ENCODE results near the gene NAAA. TPM values are rescaled to one million over a fixed set of nuclear protein-coding genes. Genes with fewer than 3 reads are reported as not detected.
A peak's percentile ranks its signal among the peaks of the same experiment; 100 is the strongest.
"Not testable (repeated sequence)": the region's sequence is repeated elsewhere in the genome, so short reads cannot be mapped to it uniquely, and the experiment has no call there.

Gene NAAA
- total RNA-seq, 2 experiments from 2014 or later = 31.7 to 32.2 TPM

DNA sequence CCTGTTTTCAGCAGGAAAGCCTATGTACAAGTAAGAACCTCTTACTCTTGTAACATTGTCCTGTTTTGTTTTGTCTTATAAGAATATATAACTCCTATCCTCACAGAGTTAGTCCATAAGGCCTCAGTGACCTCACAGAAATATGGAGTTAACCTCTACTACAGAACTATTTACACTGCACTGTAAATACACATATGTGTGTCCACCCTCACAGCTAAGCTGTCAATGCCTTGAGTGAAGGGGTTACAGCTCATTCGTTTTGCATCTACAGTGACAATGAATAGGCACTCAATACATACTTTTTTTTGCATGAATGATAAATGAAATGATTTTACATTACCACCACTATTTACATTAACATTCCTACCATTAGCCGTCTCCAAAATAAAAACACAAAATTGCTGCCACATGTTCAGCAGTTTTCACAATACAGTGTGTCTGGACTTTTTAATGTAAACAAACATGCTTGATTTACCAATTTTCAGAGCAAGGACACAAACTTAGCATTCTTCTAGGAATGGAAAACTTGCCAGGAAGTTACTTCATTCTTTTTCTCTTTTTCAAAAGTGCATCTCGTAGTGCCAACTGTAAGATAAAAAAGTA lies 9.5 kb upstream of the NAAA start:
- H3K27me3 Mint-ChIP-seq = no peaks in the 10 kb centered on the region
- peaks cover 32% of the 10 kb centered on the region for H3K36me3 Mint-ChIP-seq
- H3K27ac Mint-ChIP-seq = no peak overlapping the region
- H3K4me1 Mint-ChIP-seq (ENCODE audit: low read depth) = no peaks in the 10 kb centered on the region
- intact Hi-C loops (cut with micrococcal nuclease) = no loop called here
- POLR2A ChIA-PET = interaction anchor here (1.0 kb wide), 1 partner anchor 9 kb away, joined by 4 read pairs; the partner anchor contains the start of gene NAAA
- DNase-seq = no peak
- H3K4me3 Mint-ChIP-seq = no peak overlapping the region
- CTCF ChIA-PET = no interaction called here
- H3K9me3 Mint-ChIP-seq = no peaks in the 10 kb centered on the region

DNA sequence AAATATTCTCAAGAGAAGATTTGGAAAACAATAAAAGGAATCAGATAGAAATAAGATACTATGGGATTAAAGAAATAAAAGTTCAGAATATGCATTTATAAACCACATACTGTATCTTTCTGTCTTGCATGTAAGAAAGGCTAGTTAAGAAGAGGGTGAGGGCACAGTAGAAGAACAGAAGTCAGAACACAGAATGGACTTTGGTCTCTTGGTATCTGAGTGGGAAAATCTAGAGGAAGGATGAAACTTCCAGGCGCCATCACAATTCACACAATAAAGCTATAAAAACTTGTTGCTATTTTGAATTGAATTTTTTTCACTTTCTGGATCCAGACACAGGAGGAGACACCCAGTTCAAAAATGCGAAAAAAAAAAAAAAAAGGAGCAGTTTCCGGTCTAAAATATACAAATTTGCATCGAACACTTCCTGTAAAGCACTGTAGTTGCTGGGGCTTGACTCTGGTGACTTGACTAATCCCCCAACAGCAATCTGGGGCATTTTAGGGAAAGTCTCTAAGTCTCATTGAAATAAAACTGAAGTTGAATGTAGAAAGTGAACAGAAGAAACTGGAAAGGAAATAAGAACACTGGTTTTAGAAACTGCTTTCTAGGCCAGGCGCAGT lies 8.1 kb upstream of the NAAA start:
- no peak for DNase-seq
- no peaks in the 10 kb centered on the region for H3K27me3 Mint-ChIP-seq
- ChIA-PET POLR2A (no interaction called here), CTCF (no interaction called here)
- no peak overlapping the region for H3K27ac Mint-ChIP-seq
- peaks cover 27% of the 10 kb centered on the region for H3K36me3 Mint-ChIP-seq
- H3K9me3 Mint-ChIP-seq = no peaks in the 10 kb centered on the region
- no peaks in the 10 kb centered on the region for H3K4me1 Mint-ChIP-seq (ENCODE audit: low read depth)
- no peak overlapping the region for H3K4me3 Mint-ChIP-seq
- intact Hi-C loops (cut with micrococcal nuclease) = no loop called here

DNA sequence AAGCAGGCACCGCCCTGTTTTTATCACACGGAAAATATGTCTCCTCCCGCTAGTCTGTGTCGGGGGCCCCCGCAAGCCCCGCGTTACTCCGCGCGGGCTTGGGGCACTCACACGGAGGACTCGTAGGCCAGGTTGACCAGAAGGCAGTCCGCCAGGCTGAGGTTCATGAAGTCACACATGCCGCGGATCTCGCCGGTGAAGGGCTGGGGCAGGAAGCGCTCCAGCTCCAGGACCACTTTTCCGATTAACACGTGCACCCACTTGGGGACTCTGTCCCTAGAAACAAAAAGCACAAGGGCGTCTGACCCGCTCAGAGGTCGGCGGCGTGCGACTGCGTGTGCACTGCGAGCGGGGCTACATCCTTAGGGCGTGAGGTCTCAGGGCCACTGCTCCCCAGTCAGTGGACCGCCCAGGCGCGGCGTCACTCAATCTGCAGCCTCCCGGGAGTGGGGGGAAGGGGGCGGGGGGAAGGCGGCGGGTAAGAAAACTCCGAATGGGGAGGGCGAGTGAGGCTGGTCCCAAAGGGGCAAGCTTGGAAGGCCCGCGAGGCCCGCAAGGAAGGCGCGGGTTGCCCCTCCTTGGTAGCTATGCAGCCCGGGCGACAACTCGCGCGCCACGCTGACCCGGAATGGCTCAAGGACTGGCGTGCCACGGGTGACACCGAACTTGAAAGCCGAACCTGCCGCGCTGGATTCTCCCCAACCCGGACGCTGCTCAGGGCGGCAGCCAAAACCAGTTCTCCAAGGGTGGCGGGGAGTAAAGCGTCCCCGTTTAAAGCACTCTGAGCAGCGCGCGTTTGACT lies 722 bp downstream of the NAAA start:
- ChIA-PET CTCF (interaction anchor here (0.6 to 2.9 kb wide), 8 partner anchors 17 to 427 kb away, joined by 3 to 33 read pairs (median 4); partner anchors contain the start of genes NUP54 and SDAD1), POLR2A (interaction anchor here (0.6 to 2.2 kb wide), 15 partner anchors 9 to 216 kb away, joined by 3 to 6 read pairs (median 3); partner anchors contain the start of genes NUP54, SDAD1 and USO1)
- peaks cover 20% of the 10 kb centered on the region for H3K4me1 Mint-ChIP-seq (ENCODE audit: low read depth)
- no peaks in the 10 kb centered on the region for H3K27me3 Mint-ChIP-seq
- no peaks in the 10 kb centered on the region for H3K9me3 Mint-ChIP-seq
- H3K36me3 Mint-ChIP-seq = peaks cover 10% of the 10 kb centered on the region
- intact Hi-C loops (cut with micrococcal nuclease) = loop anchor here (1.0 to 5.0 kb wide), 6 partner anchors 24 to 425 kb away; partner anchors contain the start of genes NUP54, RCHY1, SDAD1 and THAP6
- H3K4me3 Mint-ChIP-seq = peak overlapping the region; percentile 96
- DNase-seq = peak; percentile 87
- H3K27ac Mint-ChIP-seq = peak overlapping the region; percentile 93

DNA sequence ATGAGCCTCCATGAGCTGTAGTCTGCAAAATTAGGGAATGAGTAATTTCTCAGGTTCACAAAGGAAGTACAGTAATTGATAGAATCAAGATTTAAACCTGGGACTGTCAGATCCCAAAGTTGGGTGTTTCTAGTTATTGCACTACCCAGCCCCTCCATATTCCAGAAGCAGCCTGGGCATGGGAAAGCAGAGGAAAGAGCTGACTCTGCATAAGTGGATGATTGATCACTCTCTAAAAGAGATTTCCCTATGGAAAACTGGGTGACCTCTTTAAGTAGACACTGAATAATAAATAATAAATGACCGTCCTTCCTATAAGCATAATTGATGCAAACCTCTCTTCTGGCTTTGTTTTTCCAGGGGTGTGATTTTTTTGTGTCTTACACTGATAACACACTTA lies 5.2 kb downstream of the NAAA start:
- CTCF ChIA-PET = interaction anchor here (0.9 to 1.3 kb wide), 2 partner anchors 11 to 40 kb away, joined by 3 to 4 read pairs; no protein-coding TSS in a partner anchor
- Mint-ChIP-seq H3K36me3 (peaks cover 23% of the 10 kb centered on the region), H3K27me3 (no peaks in the 10 kb centered on the region), H3K27ac (no peak overlapping the region), H3K4me1 (ENCODE audit: low read depth) (peaks cover 20% of the 10 kb centered on the region), H3K4me3 (no peak overlapping the region), H3K9me3 (no peaks in the 10 kb centered on the region)
- DNase-seq = no peak
- intact Hi-C loops (cut with micrococcal nuclease) = loop anchor here (5.0 kb wide), 1 partner anchor 132 kb away; no protein-coding TSS in a partner anchor
- POLR2A ChIA-PET = no interaction called here

DNA sequence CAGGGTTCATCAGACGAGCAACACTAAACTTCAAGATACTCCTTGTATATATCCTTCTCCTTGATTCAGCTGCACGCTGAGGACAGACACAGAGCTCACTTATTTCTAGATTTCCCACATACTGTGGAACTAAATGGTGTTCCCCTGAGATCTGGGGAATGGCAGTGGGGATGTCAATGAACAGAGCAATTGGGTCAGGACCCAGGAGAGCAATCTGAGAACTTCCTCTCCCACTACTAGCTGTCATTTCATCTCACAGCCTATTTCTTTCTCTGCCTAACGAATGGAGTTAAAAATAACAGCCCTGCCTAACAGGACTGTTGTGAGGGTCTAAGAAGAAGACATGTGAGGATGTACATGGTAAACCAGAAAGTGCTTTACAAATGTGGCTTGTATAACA lies 10.7 kb downstream of the NAAA start:
- no peaks in the 10 kb centered on the region for H3K9me3 Mint-ChIP-seq
- H3K4me3 Mint-ChIP-seq = no peak overlapping the region
- intact Hi-C loops (cut with micrococcal nuclease) = no loop called here
- peaks cover 30% of the 10 kb centered on the region for H3K36me3 Mint-ChIP-seq
- ChIA-PET POLR2A (interaction anchor here (1.2 kb wide), 1 partner anchor 11 kb away, joined by 5 read pairs; the partner anchor contains the start of gene NAAA), CTCF (no interaction called here)
- H3K27ac Mint-ChIP-seq = no peak overlapping the region
- DNase-seq = no peak
- H3K27me3 Mint-ChIP-seq = no peaks in the 10 kb centered on the region
- H3K4me1 Mint-ChIP-seq (ENCODE audit: low read depth) = peaks cover 2% of the 10 kb centered on the region

DNA sequence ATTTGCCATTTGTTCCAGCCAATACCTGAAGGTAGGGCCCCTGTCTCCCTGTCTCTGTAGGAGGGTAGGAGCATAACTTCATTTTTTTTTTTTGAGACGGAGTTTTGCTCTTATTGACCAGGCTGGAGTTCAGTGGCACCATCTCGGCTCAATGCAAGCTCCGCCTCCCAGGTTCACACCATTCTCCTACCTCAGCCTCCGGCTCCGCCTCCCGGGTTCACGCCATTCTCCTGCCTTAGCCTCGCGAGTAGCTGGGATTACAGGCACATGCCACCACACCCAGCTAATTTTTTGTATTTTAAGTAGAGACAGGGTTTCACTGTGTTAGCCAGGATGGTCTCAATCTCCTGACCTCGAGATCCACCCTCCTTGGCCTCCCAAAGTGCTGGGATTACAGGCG lies 15.9 kb downstream of the NAAA start:
- H3K4me3 Mint-ChIP-seq; intact Hi-C loops (cut with micrococcal nuclease); DNase-seq; H3K4me1 Mint-ChIP-seq (ENCODE audit: low read depth); POLR2A ChIA-PET; H3K27ac Mint-ChIP-seq; H3K9me3 Mint-ChIP-seq; H3K27me3 Mint-ChIP-seq: not testable (repeated sequence)
- CTCF ChIA-PET = interaction anchor here (0.7 to 1.3 kb wide), 3 partner anchors 9 to 29 kb away, joined by 3 read pairs; no protein-coding TSS in a partner anchor
- peaks cover 40% of the 10 kb centered on the region for H3K36me3 Mint-ChIP-seq

DNA sequence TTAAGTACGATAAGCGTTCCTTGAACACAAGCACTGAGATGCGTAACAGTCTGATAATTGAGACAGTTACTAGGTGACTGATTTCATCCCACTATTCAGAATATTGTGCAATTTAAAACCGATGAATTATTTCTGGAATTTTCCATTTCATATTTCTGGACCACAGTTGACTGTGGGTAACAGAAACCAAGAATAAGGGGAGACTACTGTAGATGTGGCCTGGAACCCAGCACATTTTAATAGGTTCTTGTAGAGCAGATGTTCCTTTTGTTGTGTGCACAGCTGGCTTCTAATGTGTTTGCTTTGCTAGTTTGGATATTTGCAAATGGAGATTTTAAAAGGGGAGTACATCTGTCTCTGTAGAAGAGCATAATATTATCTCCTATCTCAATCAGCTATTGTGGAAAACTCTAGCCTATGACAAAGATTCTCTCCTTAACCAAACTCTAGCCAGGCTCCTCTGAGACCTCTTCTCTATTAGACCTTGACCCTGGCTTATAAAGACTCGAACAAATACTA lies 16.4 kb downstream of the NAAA start:
- POLR2A ChIA-PET = no interaction called here
- intact Hi-C loops (cut with micrococcal nuclease) = no loop called here
- CTCF ChIA-PET = interaction anchor here (1.1 to 1.4 kb wide), 2 partner anchors 16 to 29 kb away, joined by 3 read pairs; partner anchors contain the start of gene NAAA
- Mint-ChIP-seq H3K27ac (no peak overlapping the region), H3K9me3 (no peaks in the 10 kb centered on the region), H3K4me1 (ENCODE audit: low read depth) (peaks cover 8% of the 10 kb centered on the region), H3K36me3 (peaks cover 40% of the 10 kb centered on the region), H3K27me3 (no peaks in the 10 kb centered on the region), H3K4me3 (no peak overlapping the region)
- no peak for DNase-seq

DNA sequence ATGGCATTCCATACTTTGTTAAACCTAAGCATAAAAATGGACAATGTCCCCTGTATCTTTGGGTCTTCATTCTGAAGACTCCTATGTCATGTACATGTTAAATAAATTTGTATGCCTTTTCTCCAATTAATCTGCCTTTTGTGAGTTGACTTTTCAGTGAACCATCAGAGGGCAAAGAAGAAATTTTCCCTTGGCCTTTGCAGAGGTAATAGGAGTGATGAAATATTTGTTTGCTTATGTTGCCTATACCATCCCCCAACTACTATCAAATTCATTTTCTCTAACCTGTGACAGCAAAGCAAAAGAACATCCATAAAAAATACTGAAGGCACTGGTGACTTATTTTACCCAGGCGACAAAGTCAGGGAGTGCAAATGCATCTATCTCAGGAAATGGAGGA lies 18.2 kb downstream of the NAAA start:
- Mint-ChIP-seq H3K36me3 (peaks cover 42% of the 10 kb centered on the region), H3K27me3 (no peaks in the 10 kb centered on the region), H3K4me3 (no peak overlapping the region), H3K27ac (peak overlapping the region; percentile 20), H3K9me3 (no peaks in the 10 kb centered on the region), H3K4me1 (ENCODE audit: low read depth) (peaks cover 8% of the 10 kb centered on the region)
- ChIA-PET CTCF (no interaction called here), POLR2A (no interaction called here)
- intact Hi-C loops (cut with micrococcal nuclease) = no loop called here
- no peak for DNase-seq

DNA sequence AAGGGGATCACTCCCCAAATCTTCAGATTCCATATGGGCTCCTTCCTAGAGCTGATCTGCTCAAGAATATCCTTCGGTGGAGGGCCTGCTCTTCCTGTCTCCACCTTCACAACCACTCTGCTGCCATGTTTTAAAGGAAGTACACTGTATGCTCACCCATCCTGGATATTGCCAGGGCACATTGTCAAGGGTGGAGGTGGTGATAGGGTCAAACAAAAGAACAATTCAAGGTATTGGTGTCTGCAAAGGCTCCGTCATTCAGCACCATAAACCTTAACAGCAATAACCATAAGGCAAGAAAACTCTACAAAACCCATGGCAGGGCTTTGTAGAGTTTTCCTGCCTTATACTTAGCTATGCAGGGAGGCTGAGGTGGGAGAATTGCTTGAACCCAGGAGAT lies 18.9 kb downstream of the NAAA start:
- Mint-ChIP-seq H3K27ac (no peak overlapping the region), H3K36me3 (peaks cover 43% of the 10 kb centered on the region), H3K27me3 (no peaks in the 10 kb centered on the region), H3K4me1 (ENCODE audit: low read depth) (peaks cover 8% of the 10 kb centered on the region), H3K4me3 (no peak overlapping the region), H3K9me3 (no peaks in the 10 kb centered on the region)
- ChIA-PET CTCF (no interaction called here), POLR2A (no interaction called here)
- intact Hi-C loops (cut with micrococcal nuclease) = no loop called here
- no peak for DNase-seq

DNA sequence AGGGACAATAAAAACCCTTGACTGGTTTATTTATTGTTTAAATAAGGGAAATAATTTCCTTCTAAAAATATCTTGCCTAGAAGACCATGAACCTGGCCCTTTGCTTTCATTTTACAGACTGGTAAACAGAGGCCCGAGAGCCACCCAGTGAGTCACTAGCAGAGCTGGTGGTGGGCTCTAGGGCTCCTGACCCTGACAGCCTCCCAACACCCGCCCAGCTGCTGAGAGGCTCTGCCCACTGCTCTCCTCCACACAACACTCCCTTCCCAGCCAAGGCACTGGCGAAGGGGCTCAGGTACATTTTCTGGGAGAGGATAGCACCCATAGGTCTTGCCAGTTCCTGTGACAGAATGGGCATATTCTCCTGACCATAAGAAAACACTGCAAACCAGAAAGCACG lies 20.5 kb downstream of the NAAA start:
- H3K27me3 Mint-ChIP-seq = no peaks in the 10 kb centered on the region
- no peak overlapping the region for H3K27ac Mint-ChIP-seq
- H3K9me3 Mint-ChIP-seq = no peaks in the 10 kb centered on the region
- H3K4me1 Mint-ChIP-seq (ENCODE audit: low read depth) = peaks cover 7% of the 10 kb centered on the region
- H3K4me3 Mint-ChIP-seq = no peak overlapping the region
- no peak for DNase-seq
- ChIA-PET POLR2A (interaction anchor here (0.8 kb wide), 1 partner anchor 20 kb away, joined by 3 read pairs; no protein-coding TSS in a partner anchor), CTCF (interaction anchor here (1.2 kb wide), 1 partner anchor 22 kb away, joined by 3 read pairs; no protein-coding TSS in a partner anchor)
- H3K36me3 Mint-ChIP-seq = peaks cover 42% of the 10 kb centered on the region
- intact Hi-C loops (cut with micrococcal nuclease) = no loop called here

DNA sequence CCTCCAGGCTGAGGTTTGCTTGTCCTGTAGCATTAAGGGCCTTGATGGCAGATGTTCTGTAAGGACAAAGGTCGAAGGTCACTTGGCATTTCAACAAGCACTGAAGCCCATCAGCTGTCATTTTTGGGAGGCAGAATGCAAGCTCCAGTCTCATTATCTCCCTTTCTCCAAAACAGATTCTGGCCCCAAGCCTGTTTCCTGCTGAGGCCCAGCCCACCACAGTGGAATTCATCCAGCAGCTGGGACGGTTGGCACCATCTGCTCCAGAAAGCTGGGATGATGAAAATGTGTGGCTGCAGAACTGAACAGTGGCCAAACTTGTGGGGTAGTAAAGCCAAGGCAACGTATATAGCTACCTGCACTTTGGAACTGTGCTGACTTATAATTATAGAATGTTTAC lies 20.9 kb downstream of the NAAA start:
- Mint-ChIP-seq H3K27ac (no peak overlapping the region), H3K9me3 (no peaks in the 10 kb centered on the region), H3K4me1 (ENCODE audit: low read depth) (peaks cover 6% of the 10 kb centered on the region), H3K27me3 (no peaks in the 10 kb centered on the region), H3K36me3 (peaks cover 42% of the 10 kb centered on the region), H3K4me3 (no peak overlapping the region)
- intact Hi-C loops (cut with micrococcal nuclease) = no loop called here
- POLR2A ChIA-PET = no interaction called here
- no peak for DNase-seq
- CTCF ChIA-PET = interaction anchor here (1.2 kb wide), 1 partner anchor 21 kb away, joined by 3 read pairs; no protein-coding TSS in a partner anchor

Measured in activated CD4-positive, alpha-beta memory T cell treated with anti-CD3 and anti-CD28 coated beads for 36 hours (primary cell).